SK-N-SH (cell line): ENCODE measurements around the gene AHNAK.

Experiments used
- CTCF ChIP-seq: fragments of 200-600 bp; sonication (generic); IDR thresholded peaks from 2 replicates; pipeline ENCODE4 v1.6.1; 2017; ENCODE audit warnings: antibody characterized with exemption, mild to moderate bottlenecking, moderate library complexity
- EP300 ChIP-seq, 2 experiments: IDR thresholded peaks; 2 replicates each; pipeline versions ENCODE4 v1.4.0 to v1.6.1; 2012; ENCODE audit warnings: borderline replicate concordance in 1 of 2, low read depth in 1 of 2, low read length in 1 of 2
- EZH2phosphoT487 ChIP-seq: fragments of 200-600 bp; sonication (generic); IDR thresholded peaks from 2 replicates; pipeline ENCODE4 v1.6.1; 2017; ENCODE audit warnings: low read depth, mixed run types, mild to moderate bottlenecking, antibody characterized with exemption, moderate library complexity, borderline replicate concordance
- FOXM1 ChIP-seq: IDR thresholded peaks from 2 replicates; pipeline ENCODE4 v1.4.0; 2012; ENCODE audit warnings: low read depth, mild to moderate bottlenecking
- GABPA ChIP-seq: IDR thresholded peaks from 2 replicates; pipeline ENCODE4 v1.4.0; 2012; ENCODE audit warnings: low read depth, mild to moderate bottlenecking
- JUND ChIP-seq: IDR thresholded peaks from 2 replicates; pipeline ENCODE4 v1.4.0; 2012
- MAX ChIP-seq: IDR thresholded peaks from 2 replicates; pipeline ENCODE4 v1.4.0; 2012; ENCODE audit warnings: low read depth
- MXI1 ChIP-seq: IDR thresholded peaks from 2 replicates; pipeline ENCODE4 v1.6.1; 2012; ENCODE audit warnings: mild to moderate bottlenecking, low read depth, low read length, improper control_type of control experiment
- RAD21 ChIP-seq: IDR thresholded peaks from 2 replicates; pipeline ENCODE4 v1.6.1; 2012; ENCODE audit warnings: mild to moderate bottlenecking, low read length
- SIN3A ChIP-seq: IDR thresholded peaks from 2 replicates; pipeline ENCODE4 v1.6.1; 2012; ENCODE audit warnings: low read depth, mild to moderate bottlenecking, low read length, moderate library complexity, borderline replicate concordance
- SMC3 ChIP-seq: IDR thresholded peaks from 2 replicates; pipeline ENCODE4 v1.6.1; 2012; ENCODE audit warnings: low read depth, low read length, improper control_type of control experiment
- TAF1 ChIP-seq: IDR thresholded peaks from 2 replicates; pipeline ENCODE4 v1.6.1; 2012; ENCODE audit warnings: low read depth, mild to moderate bottlenecking, low read length, moderate library complexity, borderline replicate concordance
- TCF12 ChIP-seq: IDR thresholded peaks from 2 replicates; pipeline ENCODE4 v1.4.0; 2012

GRCh38 chr11:62535802-62536201 is 10.8 kb downstream of the AHNAK start:
- no peak for TF ChIP-seq EZH2phosphoT487
- no peak for TF ChIP-seq CTCF
- no peak for TF ChIP-seq SIN3A
- TF ChIP-seq MXI1, result no peak
- TF ChIP-seq MAX, result no peak
- TF ChIP-seq SMC3, result no peak
- no peak for TF ChIP-seq FOXM1
- TF ChIP-seq JUND, result no peak
- no peak for TF ChIP-seq GABPA
- no peak for TF ChIP-seq EP300 (IDR thresholded peaks at IDR 0.05; ENCODE audit: borderline replicate concordance in 1 of 2, low read depth in 1 of 2, low read length in 1 of 2)
- TF ChIP-seq TCF12, result no peak
- TF ChIP-seq TAF1, result no peak
- TF ChIP-seq RAD21, result no peak
